SK-N-MC (cell line): ENCODE results near the gene EHD3.

Experiments
- EZH2 ChIP-seq: fragments of 200-600 bp; sonication (generic); IDR thresholded peaks from one replicate; pipeline ENCODE4 v1.6.1; 2017; ENCODE audit warnings: antibody characterized with exemption
- FOXP2 ChIP-seq: optimal IDR thresholded peaks from 2 replicates; pipeline ENCODE3; 2011; ENCODE audit warnings: mild to moderate bottlenecking, moderate library complexity; ENCODE audit not compliant: insufficient read depth; ENCODE audit errors: extremely low read length, control extremely low read depth

GRCh38 chr2:31277621-31278020 lies 43.7 kb downstream of the EHD3 start:
- TF ChIP-seq EZH2 (no peak), FOXP2 (no peak)
